Heart left ventricle (tissue), 16 donors: Measurements from ENCODE around the gene MMP7. TPM values are rescaled to one million over a fixed set of nuclear protein-coding genes. Genes with fewer than 3 reads are reported as not detected.

Experiments
- ATAC-seq, 4 donors: fragments of 200-7000 bp; cut with Tn5 transposase; one replicate each; pipeline ENCODE4 v1.9.1; 2020 to 2022; ENCODE audit warnings: moderate library complexity in 4 of 4, mild to moderate bottlenecking in 3 of 4, moderate number of reproducible peaks in 1 of 4
- DNase-seq, 5 donors: peaks; one replicate each; pipeline ENCODE4 v3.0.0-alpha.2; 2020
- H3K27ac ChIP-seq, 12 donors: fragments of 200-600 bp; sonication (generic) in 4 of 12; one replicate each; pipeline versions ENCODE4 v1.5.0 to v1.8.0; 2016 to 2022; ENCODE audit warnings: mild to moderate bottlenecking in 2 of 12
- H3K27me3 ChIP-seq, 9 donors: fragments of 200-600 bp; sonication (generic) in 2 of 9; one replicate each; pipeline versions ENCODE4 v1.5.1 to v1.8.0; 2016 to 2022; ENCODE audit warnings: mild to moderate bottlenecking in 3 of 9
- H3K36me3 ChIP-seq, 9 donors: fragments of 200-600 bp; sonication (generic) in 2 of 9; one replicate each; pipeline versions ENCODE4 v1.5.0 to v1.8.0; 2018 to 2022; ENCODE audit warnings: mild to moderate bottlenecking in 2 of 9
- H3K4me1 ChIP-seq, 12 donors: fragments of 200-600 bp; sonication (generic) in 4 of 12; one replicate each; pipeline versions ENCODE4 v1.5.0 to v1.8.0; 2016 to 2022; ENCODE audit warnings: mild to moderate bottlenecking in 3 of 12
- H3K4me3 ChIP-seq, 12 donors: fragments of 200-600 bp; sonication (generic) in 4 of 12; one replicate each; pipeline versions ENCODE4 v1.5.0 to v1.8.0; 2017 to 2022; ENCODE audit warnings: mild to moderate bottlenecking in 9 of 12, moderate library complexity in 4 of 12
- H3K9me3 ChIP-seq, 12 donors: fragments of 200-600 bp; sonication (generic) in 4 of 12; one replicate each; pipeline versions ENCODE4 v1.5.0 to v1.8.0; 2016 to 2022; ENCODE audit warnings: mild to moderate bottlenecking in 1 of 12
- CTCF ChIP-seq, 12 donors: fragments of 200-600 bp; sonication (generic) in 4 of 12; IDR thresholded peaks; one replicate each; pipeline versions ENCODE4 v1.5.0 to v1.8.0; 2018 to 2022; ENCODE audit warnings: antibody characterized with exemption in 12 of 12, mild to moderate bottlenecking in 5 of 12
- POLR2A ChIP-seq, 2 donors: fragments of 450-650 bp; IDR thresholded peaks; one replicate each; pipeline ENCODE4 v1.6.1; 2017; ENCODE audit warnings: antibody characterized with exemption in 2 of 2, mild to moderate bottlenecking in 2 of 2, moderate library complexity in 2 of 2
- WGBS, 4 donors: extraction: QIAGEN DNeasy Blood & Tissue Kit in 2 of 4; methylation state at CpG; one replicate each; pipeline versions ENCODE4 v1.1.5 to v1.1.7; 2013 to 2018; 5-methylcytosine and 5-hydroxymethylcytosine counted together
- intact Hi-C, 10 donors: fragments of 100-400 bp; cut with DNase I; formaldehyde crosslinking; loops; one replicate each; pipeline versions ENCODE4 v1.11.1 to v1.14.2; 2022
- polyA plus RNA-seq, 2 donors: library from polyadenylated mRNA; stranded (reverse); fragments of 200-250 nt; gene quantifications; one replicate each; pipeline ENCODE4 v1.2.3, GENCODE V29; 2013
- total RNA-seq, 9 donors: library from RNA; depleted of rRNA in 2 of 9; stranded (reverse); fragments of >200 nt in 2 of 9; fragmentation: NEBNext Ultra II Directional in 3 of 9; extraction: Animal tissue kit (Norgen Biotek cat#: 25700) in 3 of 9; gene quantifications; one replicate each; pipeline versions ENCODE4 v1.1.0 to v1.2.4, GENCODE V29; 2016 to 2023
- donor health status: ischemic (EF 13 %, LVEDD 7.1; RV severe dilation, severe dysfunction).
- donor health status: healthy with polysubstance abuse.
- donor health status: DM: no; HTN: yes; CAD: no.
- donor health status: DM: no; HTN: no; CAD: no.
- donor health status: ischemic (EF 25% LVEDD 6.9; RV normal size, moderate dysfunction).
- donor health status: ischemic (EF 25% LVEDD 5.7; RV mildly dilated, moderate dysfunction).
- donor health status: healthy.
- donor health status: DM: yes; HTN: yes; CAD: no.
- donor health status: ischemic (EF 35%, LVEDD 5.7; RV mildly dilated, moderate dysfunction).
- donor health status: nonischemic (EF 11% LVEDD 7.7; RV severe dilation, severe dysfunction).
- donor health status: DM: yes; HTN: yes; CAD: no.
- donor health status: PGD.
- donor health status: ischemic (EF 29% LVEDD 5.4; RV normal size, mild dysfunction).
- donor health status: nonischemic (EF 23%, LVEDD 6.1; RV moderate dilation, normal function).

The MMP7 gene
- total and polyA plus RNA-seq, 11 donors = 1.5 TPM; not detected in 10

DNA sequence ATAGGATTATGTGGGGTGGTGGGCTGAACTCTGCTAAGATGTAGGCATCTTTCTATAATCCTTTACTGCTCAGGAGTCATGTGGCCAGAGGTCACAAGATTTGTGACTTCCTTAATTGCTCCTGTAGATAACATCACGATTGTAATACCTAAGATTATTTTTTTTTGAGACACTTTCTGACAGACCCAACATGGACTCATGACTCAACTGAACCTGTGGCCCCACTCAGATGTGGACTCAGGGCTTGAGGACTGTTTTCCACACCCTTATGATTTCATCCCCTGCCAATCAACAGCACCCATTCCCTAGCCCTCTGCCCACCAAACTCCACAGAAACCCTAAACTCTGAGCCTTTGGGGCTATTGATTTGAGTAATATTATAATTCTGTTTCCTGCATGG, 35.6 kb upstream of the MMP7 start:
- peaks cover 0 to 7% (median 0%) of the 10 kb centered on the region in 12 donors for H3K9me3 ChIP-seq
- H3K27me3 ChIP-seq = no peaks in the 10 kb centered on the region
- intact Hi-C loops = no loop called here
- no peak overlapping the region for H3K4me3 ChIP-seq
- H3K4me1 ChIP-seq = peaks cover 0 to 6% (median 0%) of the 10 kb centered on the region in 12 donors
- no peaks in the 10 kb centered on the region for H3K36me3 ChIP-seq
- no peak overlapping the region for H3K27ac ChIP-seq
- no peak for DNase-seq
- ATAC-seq = no peak
- WGBS, 4 donors = 48 to 71% (median 66%) methylated on average over 1 of the region's 1 CpG
- TF ChIP-seq CTCF (IDR thresholded peaks at IDR 0.05) (no peak), POLR2A (IDR thresholded peaks at IDR 0.05) (no peak)

DNA sequence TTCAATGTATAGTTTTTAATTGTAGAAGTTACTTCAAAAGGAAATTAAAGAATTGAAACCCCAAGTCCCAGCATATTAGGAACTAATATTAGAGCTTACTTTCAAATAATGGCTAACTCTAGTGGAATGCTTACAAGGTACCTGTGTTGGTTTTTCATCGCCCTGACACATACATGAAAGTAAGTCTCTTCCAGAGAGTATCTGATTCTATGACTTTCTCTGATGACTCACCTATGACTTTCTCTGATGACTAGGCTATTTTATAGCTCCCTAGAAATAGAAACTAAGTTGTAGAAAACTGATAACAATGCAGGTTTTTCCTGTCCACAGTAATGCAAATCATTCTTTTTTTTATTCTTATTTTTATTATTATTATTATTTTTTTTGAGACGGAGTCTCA, 33.6 kb upstream of the MMP7 start:
- intact Hi-C loops = no loop called here
- Histone ChIP-seq H3K27me3 (no peaks in the 10 kb centered on the region), H3K9me3 (peaks cover 0 to 7% (median 0%) of the 10 kb centered on the region in 12 donors), H3K4me1 (peaks cover 0 to 18% (median 0%) of the 10 kb centered on the region in 12 donors), H3K36me3 (no peaks in the 10 kb centered on the region), H3K27ac (no peak overlapping the region), H3K4me3 (no peak overlapping the region)
- WGBS, 4 donors = 68 to 90% (median 86%) methylated on average over 2 of the region's 2 CpGs
- ATAC-seq (no peak), DNase-seq (no peak)
- TF ChIP-seq CTCF (IDR thresholded peaks at IDR 0.05) (no peak), POLR2A (IDR thresholded peaks at IDR 0.05) (no peak)

- DNase-seq (no peak), ATAC-seq (no peak)
- Histone ChIP-seq H3K36me3 (no peaks in the 10 kb centered on the region), H3K27ac (peak overlapping the region in 1 of 12 donors; percentile 58), H3K9me3 (peaks cover 0 to 6% (median 0%) of the 10 kb centered on the region in 12 donors), H3K4me1 (peaks cover 0 to 18% (median 0%) of the 10 kb centered on the region in 12 donors), H3K4me3 (no peak overlapping the region), H3K27me3 (no peaks in the 10 kb centered on the region)
- intact Hi-C loops = no loop called here
- TF ChIP-seq CTCF (IDR thresholded peaks at IDR 0.05) (no peak), POLR2A (IDR thresholded peaks at IDR 0.05) (no peak)
Measured at GRCh38 chr11:102561636-102562035, 31.1 kb upstream of the MMP7 start.

- H3K9me3 ChIP-seq = no peaks in the 10 kb centered on the region
- intact Hi-C loops = no loop called here
- ATAC-seq = no peak
- WGBS, 4 donors = 59 to 68% (median 63%) methylated on average over 6 of the region's 6 CpGs
- peak overlapping the region in 8 of 12 donors; percentile 10 to 50 (median 30) for H3K4me3 ChIP-seq
- H3K4me1 ChIP-seq = peaks cover 0 to 18% (median 0%) of the 10 kb centered on the region in 12 donors
- H3K27ac ChIP-seq = peak overlapping the region in 2 of 12 donors; percentile 30 to 58
- no peaks in the 10 kb centered on the region for H3K36me3 ChIP-seq
- no peaks in the 10 kb centered on the region for H3K27me3 ChIP-seq
- no peak for DNase-seq
- TF ChIP-seq CTCF (IDR thresholded peaks at IDR 0.05) = no peak
Measured at GRCh38 chr11:102560555-102561011, 30.0 kb upstream of the MMP7 start.
